Measurements from ENCODE around the gene CDIPT. TPM values are rescaled to one million over a fixed set of nuclear protein-coding genes. Genes with fewer than 3 reads are reported as not detected.
"Not testable (repeated sequence)": the region's sequence is repeated elsewhere in the genome, so short reads cannot be mapped to it uniquely, and the experiment has no call there.

Gene CDIPT
- total RNA-seq (29.0 TPM), polyA plus RNA-seq (ENCODE audit: insufficient read depth in 1 of 8, insufficient read length in 8 of 8, low replicate concordance in 1 of 8) (10 to 100 TPM; 36.2 to 52.8 (median 44.2) TPM)
- long read RNA-seq, donor 1, transcript CDIPT-201 (6 exons, 2,353 nt), result major isoform, 11 of 12 reads
- long read RNA-seq, donor 1, partial matches to known transcripts, result 0 of 12 reads
- long read RNA-seq, donor 1, other reads (novel, unspliced or antisense), result 0 of 12 reads
- long read RNA-seq, donor 2, partial matches to known transcripts, result 0 of 1 reads
- long read RNA-seq, donor 2, other reads (novel, unspliced or antisense), result 0 of 1 reads
- long read RNA-seq, donor 3, transcript CDIPT-201 (6 exons, 2,353 nt), result major isoform, 17 of 17 reads
- long read RNA-seq, donor 3, partial matches to known transcripts, result 0 of 17 reads
- long read RNA-seq, donor 3, other reads (novel, unspliced or antisense), result 0 of 17 reads
- long read RNA-seq, donor 4, transcript CDIPT-201 (6 exons, 2,353 nt), result major isoform, 9 of 12 reads
- long read RNA-seq, donor 4, partial matches to known transcripts, result 0 of 12 reads
- long read RNA-seq, donor 4, other reads (novel, unspliced or antisense), result 0 of 12 reads
- long read RNA-seq, donor 5, transcript CDIPT-201 (6 exons, 2,353 nt), result major isoform, 19 of 29 reads
- long read RNA-seq, donor 5, partial matches to known transcripts, result 10 of 29 reads
- long read RNA-seq, donor 5, other reads (novel, unspliced or antisense), result 0 of 29 reads
- long read RNA-seq, donor 6, transcript CDIPT-201 (6 exons, 2,353 nt), result major isoform, 15 of 22 reads
- long read RNA-seq, donor 6, partial matches to known transcripts, result 5 of 22 reads
- long read RNA-seq, donor 6, other reads (novel, unspliced or antisense), result 0 of 22 reads
- long read RNA-seq, donor 7, transcript CDIPT-201 (6 exons, 2,353 nt), result major isoform, 13 of 14 reads
- long read RNA-seq, donor 7, partial matches to known transcripts, result 0 of 14 reads
- long read RNA-seq, donor 7, other reads (novel, unspliced or antisense), result 0 of 14 reads
- long read RNA-seq, donor 8, transcript CDIPT-201 (6 exons, 2,353 nt), result major isoform, 5 of 5 reads
- long read RNA-seq, donor 8, partial matches to known transcripts, result 0 of 5 reads
- long read RNA-seq, donor 8, other reads (novel, unspliced or antisense), result 0 of 5 reads
- long read RNA-seq, donor 9, transcript CDIPT-201 (6 exons, 2,353 nt), result major isoform, 9 of 10 reads
- long read RNA-seq, donor 9, partial matches to known transcripts, result 0 of 10 reads
- long read RNA-seq, donor 9, other reads (novel, unspliced or antisense), result 0 of 10 reads
- long read RNA-seq, donor 10, transcript CDIPT-201 (6 exons, 2,353 nt), result major isoform, 10 of 11 reads
- long read RNA-seq, donor 10, partial matches to known transcripts, result 0 of 11 reads
- long read RNA-seq, donor 10, other reads (novel, unspliced or antisense), result 0 of 11 reads
- long read RNA-seq, donor 11, transcript CDIPT-201 (6 exons, 2,353 nt), result major isoform, 7 of 8 reads
- long read RNA-seq, donor 11, partial matches to known transcripts, result 0 of 8 reads
- long read RNA-seq, donor 11, other reads (novel, unspliced or antisense), result 0 of 8 reads

GRCh38 chr16:29862884-29863668 is at the start of gene CDIPT:
TSS of gene CDIPT (minus strand) at chr16:29863226. CDS start at chr16:29862857, 369 bp downstream.
- no peaks in the 10 kb centered on the region for H3K27me3 ChIP-seq (ENCODE audit: control insufficient read depth, insufficient read depth, low read length)
- 0% methylated on average over 22 of the region's 57 CpGs for WGBS (ENCODE audit: insufficient coverage)
- peaks cover 28% of the 10 kb centered on the region for H3K36me3 ChIP-seq (ENCODE audit: control insufficient read depth, insufficient read depth, low read length)

DNA sequence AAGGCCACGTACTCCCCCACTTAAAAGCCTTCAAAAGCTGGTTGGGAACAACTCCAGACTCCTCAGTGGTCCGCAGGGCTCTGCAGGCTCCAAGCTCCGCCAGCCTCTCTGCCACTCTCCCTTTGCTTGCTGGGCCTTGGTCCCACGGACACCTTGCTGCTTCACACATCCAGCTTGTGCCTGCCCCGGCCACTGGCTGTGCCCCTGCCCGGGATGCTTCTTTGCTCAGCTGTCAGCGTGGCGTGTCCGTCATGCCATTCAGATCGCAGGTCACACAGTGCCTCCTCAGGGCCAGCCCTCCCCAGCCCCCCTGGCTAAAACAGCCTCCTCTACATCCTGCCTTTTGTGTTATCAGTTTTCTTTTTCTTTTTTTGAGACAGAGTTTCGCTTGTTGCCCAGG is 49.1 kb upstream of the CDIPT start:
- no peak overlapping the region for H3K4me3 ChIP-seq (ENCODE audit: low read length)
- no peaks in the 10 kb centered on the region for H3K4me1 ChIP-seq (ENCODE audit: control insufficient read depth, insufficient read depth, low read length)
- peaks cover 12% of the 10 kb centered on the region for H3K36me3 ChIP-seq (ENCODE audit: control insufficient read depth, insufficient read depth, low read length)
- no peak overlapping the region for H3K27ac ChIP-seq (ENCODE audit: low read length)
- no peak for DNase-seq
- WGBS (ENCODE audit: insufficient coverage), result 80% methylated on average over 9 of the region's 11 CpGs
- H3K27me3 ChIP-seq (ENCODE audit: control insufficient read depth, insufficient read depth, low read length), result no peaks in the 10 kb centered on the region
- H3K9me3 ChIP-seq (replicated peaks; ENCODE audit: control insufficient read depth, low read depth, low read length), result no peaks in the 10 kb centered on the region

More at GRCh38 chr16:29862884-29863668, at the start of gene CDIPT:
- Histone ChIP-seq H3K4me3 (ENCODE audit: low read length) (peak within 1 kb of the TSS; percentile 85), H3K27ac (ENCODE audit: low read length) (peak within 1 kb of the TSS; percentile 98), H3K4me1 (ENCODE audit: control insufficient read depth, insufficient read depth, low read length) (peaks cover 12% of the 10 kb centered on the region), H3K9me3 (replicated peaks; ENCODE audit: control insufficient read depth, low read depth, low read length) (no peaks in the 10 kb centered on the region)
- peak; percentile 99 for DNase-seq

DNA sequence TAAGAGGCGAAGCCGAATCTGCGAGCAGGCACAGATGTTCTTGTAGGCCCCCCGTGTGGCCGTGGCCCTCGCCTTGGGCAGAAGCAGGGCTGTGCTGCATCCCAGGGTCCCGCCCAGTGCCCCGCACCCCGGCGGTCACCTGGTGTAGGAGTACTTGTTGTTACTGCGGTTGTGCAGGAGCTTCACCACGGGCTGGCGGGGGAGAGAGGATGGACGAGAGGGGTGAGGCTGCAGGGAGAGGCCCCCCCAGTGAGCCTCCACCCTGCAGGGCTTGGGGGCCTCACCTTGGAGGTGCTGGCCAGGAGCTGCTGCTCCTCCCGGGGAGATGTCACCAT is 48.6 kb upstream of the CDIPT start:
- no peak overlapping the region for H3K4me3 ChIP-seq (ENCODE audit: low read length)
- H3K4me1 ChIP-seq (ENCODE audit: control insufficient read depth, insufficient read depth, low read length), result no peaks in the 10 kb centered on the region
- no peaks in the 10 kb centered on the region for H3K9me3 ChIP-seq (replicated peaks; ENCODE audit: control insufficient read depth, low read depth, low read length)
- 67% methylated on average over 15 of the region's 15 CpGs for WGBS (ENCODE audit: insufficient coverage)
- DNase-seq, result no peak
- no peak overlapping the region for H3K27ac ChIP-seq (ENCODE audit: low read length)
- H3K36me3 ChIP-seq (ENCODE audit: control insufficient read depth, insufficient read depth, low read length), result peaks cover 8% of the 10 kb centered on the region
- H3K27me3 ChIP-seq (ENCODE audit: control insufficient read depth, insufficient read depth, low read length), result no peaks in the 10 kb centered on the region

DNA sequence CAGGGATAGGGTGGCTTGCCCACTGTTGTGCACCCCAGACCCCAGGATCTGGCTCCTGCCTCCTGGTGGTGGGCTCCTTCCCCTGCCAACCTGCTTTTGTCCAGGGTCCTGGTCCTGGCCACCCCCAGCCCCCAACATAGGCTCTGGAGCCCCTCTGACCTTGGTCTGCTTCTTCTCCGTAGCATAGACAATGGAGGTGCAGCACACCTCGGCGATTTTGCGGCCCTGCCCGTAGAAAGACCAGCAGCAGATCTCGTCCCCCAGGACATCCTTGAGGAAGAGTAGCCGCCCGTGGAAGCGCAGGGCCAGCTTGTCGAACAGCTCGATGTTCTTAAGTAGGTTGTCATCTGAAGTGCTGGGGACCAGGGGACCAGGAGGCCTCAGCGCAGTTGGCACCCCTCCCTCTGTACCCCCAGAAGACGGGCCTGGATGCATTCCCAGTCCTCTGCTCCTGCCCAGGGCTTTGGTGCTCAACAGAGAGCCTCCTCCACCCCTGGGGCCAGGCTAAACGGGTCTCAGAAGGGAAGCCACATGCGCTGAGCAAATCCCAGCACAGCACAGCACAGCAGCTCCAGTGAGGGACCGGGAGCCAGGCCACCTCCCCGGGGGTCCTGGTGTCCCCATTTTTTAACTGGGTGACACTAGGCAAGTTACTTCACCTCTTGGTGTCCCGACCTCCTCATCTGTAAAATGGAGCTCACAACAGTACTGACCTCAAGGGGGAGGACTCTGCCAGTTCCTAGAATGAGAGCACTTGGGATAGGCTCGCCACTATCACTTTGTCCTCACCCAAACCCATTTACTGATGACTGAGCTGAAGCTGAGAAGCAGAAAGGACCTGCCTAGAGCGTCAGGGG is 48.0 kb upstream of the CDIPT start:
- 86% methylated on average over 19 of the region's 20 CpGs for WGBS (ENCODE audit: insufficient coverage)
- Histone ChIP-seq H3K9me3 (replicated peaks; ENCODE audit: control insufficient read depth, low read depth, low read length) (no peaks in the 10 kb centered on the region), H3K4me1 (ENCODE audit: control insufficient read depth, insufficient read depth, low read length) (no peaks in the 10 kb centered on the region), H3K36me3 (ENCODE audit: control insufficient read depth, insufficient read depth, low read length) (peaks cover 7% of the 10 kb centered on the region), H3K4me3 (ENCODE audit: low read length) (no peak overlapping the region), H3K27ac (ENCODE audit: low read length) (no peak overlapping the region), H3K27me3 (ENCODE audit: control insufficient read depth, insufficient read depth, low read length) (no peaks in the 10 kb centered on the region)
- no peak for DNase-seq

DNA sequence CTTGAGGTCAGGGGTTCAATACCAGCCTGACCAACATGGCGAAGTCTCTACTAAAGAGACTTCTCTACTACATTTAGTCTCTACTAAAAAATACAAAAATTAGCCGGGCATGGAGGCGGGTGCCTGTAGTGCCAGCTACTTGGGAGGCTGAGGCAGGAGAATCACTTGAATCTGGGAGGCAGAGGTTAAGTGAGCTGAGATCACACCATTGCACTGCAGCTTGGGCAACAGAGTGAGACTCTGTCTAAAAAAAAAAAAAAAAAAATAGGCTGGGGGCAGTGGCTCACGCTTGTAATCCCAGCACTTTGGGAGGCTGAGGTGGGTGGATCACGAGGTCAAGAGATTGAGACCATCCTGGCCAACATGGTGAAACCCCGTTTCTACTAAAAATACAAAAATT is 46.8 kb upstream of the CDIPT start:
- DNase-seq; H3K27ac ChIP-seq (ENCODE audit: low read length); H3K36me3 ChIP-seq (ENCODE audit: control insufficient read depth, insufficient read depth, low read length); H3K9me3 ChIP-seq (replicated peaks; ENCODE audit: control insufficient read depth, low read depth, low read length); H3K4me1 ChIP-seq (ENCODE audit: control insufficient read depth, insufficient read depth, low read length); H3K4me3 ChIP-seq (ENCODE audit: low read length); H3K27me3 ChIP-seq (ENCODE audit: control insufficient read depth, insufficient read depth, low read length): not testable (repeated sequence)
- WGBS (ENCODE audit: insufficient coverage), result no CpG with 5 or more reads among the region's 6 CpGs

GRCh38 chr16:29909391-29909790 is 46.4 kb upstream of the CDIPT start:
- Histone ChIP-seq H3K27me3 (ENCODE audit: control insufficient read depth, insufficient read depth, low read length) (no peaks in the 10 kb centered on the region), H3K4me3 (ENCODE audit: low read length) (no peak overlapping the region), H3K27ac (ENCODE audit: low read length) (no peak overlapping the region), H3K9me3 (replicated peaks; ENCODE audit: control insufficient read depth, low read depth, low read length) (no peaks in the 10 kb centered on the region), H3K4me1 (ENCODE audit: control insufficient read depth, insufficient read depth, low read length) (no peaks in the 10 kb centered on the region), H3K36me3 (ENCODE audit: control insufficient read depth, insufficient read depth, low read length) (peaks cover 4% of the 10 kb centered on the region)
- 50% methylated on average over 1 of the region's 2 CpGs for WGBS (ENCODE audit: insufficient coverage)
- DNase-seq, result no peak

DNA sequence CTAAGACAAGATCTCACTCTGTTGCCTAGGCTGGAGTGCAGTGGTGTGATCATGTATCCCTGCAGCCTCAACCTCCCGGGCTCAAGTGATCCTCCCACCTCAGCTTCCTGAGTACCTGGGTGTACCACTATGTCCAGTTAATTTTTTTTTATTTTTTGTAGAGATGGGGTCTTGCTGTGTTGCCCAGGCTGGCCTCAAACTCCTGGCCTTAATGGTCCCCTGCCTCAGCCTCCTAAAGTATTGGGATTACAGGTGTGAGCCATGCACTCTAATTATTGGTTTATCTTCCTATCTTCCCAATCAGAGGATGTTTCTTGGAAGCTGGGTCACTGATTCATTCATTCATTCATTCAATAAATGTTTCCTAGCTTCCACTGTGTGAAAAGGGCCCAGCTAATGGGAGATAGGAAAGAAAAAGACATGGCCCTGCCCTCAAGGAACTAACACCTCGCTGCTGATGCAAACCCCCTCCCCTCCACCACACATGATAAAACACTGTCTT is 45.7 kb upstream of the CDIPT start:
- Histone ChIP-seq H3K4me1 (ENCODE audit: control insufficient read depth, insufficient read depth, low read length) (no peaks in the 10 kb centered on the region), H3K9me3 (replicated peaks; ENCODE audit: control insufficient read depth, low read depth, low read length) (no peaks in the 10 kb centered on the region), H3K27ac (ENCODE audit: low read length) (no peak overlapping the region), H3K27me3 (ENCODE audit: control insufficient read depth, insufficient read depth, low read length) (no peaks in the 10 kb centered on the region), H3K36me3 (ENCODE audit: control insufficient read depth, insufficient read depth, low read length) (no peaks in the 10 kb centered on the region), H3K4me3 (ENCODE audit: low read length) (no peak overlapping the region)
- no peak for DNase-seq
- no CpG with 5 or more reads among the region's 2 CpGs for WGBS (ENCODE audit: insufficient coverage)

DNA sequence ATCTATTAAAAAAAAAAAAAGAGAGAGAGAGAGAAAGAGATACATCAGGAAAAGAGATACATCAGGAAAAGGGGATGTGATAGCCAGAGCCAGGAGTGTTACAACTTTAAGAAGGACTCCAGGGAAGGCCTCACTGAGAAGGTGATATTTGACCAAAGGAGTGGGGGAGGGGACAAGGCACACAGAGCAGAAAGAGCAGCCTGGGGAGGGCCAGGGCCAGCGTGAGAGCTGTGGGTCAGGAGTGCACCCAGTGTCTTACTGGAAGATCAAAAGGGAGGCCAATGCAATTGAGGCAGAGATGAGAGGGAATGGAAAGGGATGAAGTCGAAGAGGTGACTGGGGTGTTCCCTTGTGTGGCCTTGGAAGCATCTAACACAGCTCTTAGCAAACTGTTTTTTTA is 44.9 kb upstream of the CDIPT start:
- H3K27me3 ChIP-seq (ENCODE audit: control insufficient read depth, insufficient read depth, low read length), result no peaks in the 10 kb centered on the region
- no peaks in the 10 kb centered on the region for H3K36me3 ChIP-seq (ENCODE audit: control insufficient read depth, insufficient read depth, low read length)
- no peaks in the 10 kb centered on the region for H3K9me3 ChIP-seq (replicated peaks; ENCODE audit: control insufficient read depth, low read depth, low read length)
- no peaks in the 10 kb centered on the region for H3K4me1 ChIP-seq (ENCODE audit: control insufficient read depth, insufficient read depth, low read length)
- WGBS (ENCODE audit: insufficient coverage), result 33% methylated on average over 1 of the region's 2 CpGs
- no peak overlapping the region for H3K27ac ChIP-seq (ENCODE audit: low read length)
- no peak for DNase-seq
- H3K4me3 ChIP-seq (ENCODE audit: low read length), result no peak overlapping the region
